Mucosa of stomach (tissue), 1 donor: ENCODE results near the gene SMG9.
A peak's percentile ranks its signal among the peaks of the same experiment; 100 is the strongest.
"Not testable (repeated sequence)": the region's sequence is repeated elsewhere in the genome, so short reads cannot be mapped to it uniquely, and the experiment has no call there.

ENCODE experiments used
- H3K27me3 ChIP-seq: one replicate; pipeline ENCODE4 v1.7.0; 2013; ENCODE audit warnings: mild to moderate bottlenecking, low read length; ENCODE audit not compliant: control insufficient read depth, insufficient read depth
- H3K36me3 ChIP-seq: one replicate; pipeline ENCODE4 v1.7.0; 2013; ENCODE audit warnings: low read length; ENCODE audit not compliant: control insufficient read depth, insufficient read depth
- H3K4me1 ChIP-seq: one replicate; pipeline ENCODE4 v1.7.0; 2013; ENCODE audit warnings: mild to moderate bottlenecking, low read length; ENCODE audit not compliant: control insufficient read depth, insufficient read depth
- H3K4me3 ChIP-seq: one replicate; pipeline ENCODE4 v1.7.0; 2013; ENCODE audit warnings: low read length
- H3K9ac ChIP-seq: one replicate; pipeline ENCODE4 v1.7.0; 2013; ENCODE audit warnings: mild to moderate bottlenecking, low read length, moderate library complexity
- H3K9me3 ChIP-seq: one replicate; pipeline ENCODE4 v1.7.0; 2013; ENCODE audit warnings: mild to moderate bottlenecking, low read length, moderate library complexity; ENCODE audit not compliant: control insufficient read depth
- donor health status: Pancreatic carcinoma.

SMG9 gene

DNA sequence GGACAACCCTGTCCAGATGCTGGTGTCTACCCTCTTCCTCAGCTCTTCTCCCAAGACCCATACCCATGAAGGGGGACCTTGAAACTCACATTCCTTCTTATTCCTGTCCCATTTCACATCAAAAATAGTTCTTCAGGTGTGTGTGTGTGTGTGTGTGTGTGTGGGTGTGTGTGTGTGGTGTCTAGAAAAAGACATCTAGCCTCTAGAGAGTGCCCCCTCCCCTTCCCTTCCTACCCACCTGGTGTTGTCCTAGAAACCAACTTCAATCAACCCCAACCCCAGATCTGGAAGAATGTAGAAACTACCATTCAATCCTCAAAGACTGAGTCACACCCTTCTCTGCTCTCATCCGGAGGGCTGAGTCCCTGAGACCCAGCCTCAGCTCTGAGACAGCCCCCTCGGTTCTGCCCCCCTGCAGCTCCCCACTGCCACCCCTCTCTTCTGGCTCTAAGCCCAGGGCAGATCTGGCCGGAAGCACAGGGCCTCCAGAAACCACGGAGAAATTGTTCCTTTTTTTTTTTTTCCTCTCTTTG lies 22.5 kb upstream of the SMG9 start:
- no peaks in the 10 kb centered on the region for H3K27me3 ChIP-seq
- H3K4me1 ChIP-seq, result peaks cover 79% of the 10 kb centered on the region
- peak overlapping the region; percentile 32 for H3K9ac ChIP-seq
- no peaks in the 10 kb centered on the region for H3K9me3 ChIP-seq
- no peaks in the 10 kb centered on the region for H3K36me3 ChIP-seq
- H3K4me3 ChIP-seq, result no peak overlapping the region

DNA sequence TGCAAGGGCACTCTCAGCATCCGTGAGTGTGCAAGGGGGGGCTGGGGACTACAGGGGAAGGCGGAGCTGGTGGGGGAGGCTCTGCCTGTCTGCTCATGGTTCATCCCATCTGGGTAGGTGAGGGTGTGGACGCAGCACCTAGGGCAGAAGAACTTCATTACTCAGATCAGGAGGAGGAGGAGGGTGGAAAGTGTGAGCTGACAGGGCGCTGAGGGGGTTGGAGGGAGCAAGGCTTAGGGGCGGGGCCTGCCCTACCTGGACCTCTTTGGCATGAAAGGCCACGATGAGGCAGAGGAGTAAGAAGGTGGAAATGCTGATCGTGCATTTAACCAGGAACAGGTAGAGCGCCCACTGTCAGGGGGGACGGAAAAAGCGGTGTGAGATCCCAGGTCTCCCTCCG lies 21.5 kb upstream of the SMG9 start:
- Histone ChIP-seq H3K9ac (peak overlapping the region; percentile 30), H3K9me3 (no peaks in the 10 kb centered on the region), H3K36me3 (peaks cover 1% of the 10 kb centered on the region), H3K4me3 (no peak overlapping the region), H3K4me1 (peaks cover 70% of the 10 kb centered on the region), H3K27me3 (no peaks in the 10 kb centered on the region)

GRCh38 chr19:43775299-43775890 lies 20.6 kb upstream of the SMG9 start:
- Histone ChIP-seq H3K27me3 (no peaks in the 10 kb centered on the region), H3K9me3 (no peaks in the 10 kb centered on the region), H3K9ac (peak overlapping the region; percentile 30), H3K4me1 (peaks cover 61% of the 10 kb centered on the region), H3K36me3 (peaks cover 10% of the 10 kb centered on the region), H3K4me3 (peak overlapping the region; percentile 21)

- H3K27me3 ChIP-seq, H3K9me3 ChIP-seq: not testable (repeated sequence)
- Histone ChIP-seq H3K4me1 (peaks cover 61% of the 10 kb centered on the region), H3K9ac (peak overlapping the region; percentile 30), H3K36me3 (peaks cover 14% of the 10 kb centered on the region), H3K4me3 (peak overlapping the region; percentile 21)
Measured at GRCh38 chr19:43774940-43775258, 20.1 kb upstream of the SMG9 start.

DNA sequence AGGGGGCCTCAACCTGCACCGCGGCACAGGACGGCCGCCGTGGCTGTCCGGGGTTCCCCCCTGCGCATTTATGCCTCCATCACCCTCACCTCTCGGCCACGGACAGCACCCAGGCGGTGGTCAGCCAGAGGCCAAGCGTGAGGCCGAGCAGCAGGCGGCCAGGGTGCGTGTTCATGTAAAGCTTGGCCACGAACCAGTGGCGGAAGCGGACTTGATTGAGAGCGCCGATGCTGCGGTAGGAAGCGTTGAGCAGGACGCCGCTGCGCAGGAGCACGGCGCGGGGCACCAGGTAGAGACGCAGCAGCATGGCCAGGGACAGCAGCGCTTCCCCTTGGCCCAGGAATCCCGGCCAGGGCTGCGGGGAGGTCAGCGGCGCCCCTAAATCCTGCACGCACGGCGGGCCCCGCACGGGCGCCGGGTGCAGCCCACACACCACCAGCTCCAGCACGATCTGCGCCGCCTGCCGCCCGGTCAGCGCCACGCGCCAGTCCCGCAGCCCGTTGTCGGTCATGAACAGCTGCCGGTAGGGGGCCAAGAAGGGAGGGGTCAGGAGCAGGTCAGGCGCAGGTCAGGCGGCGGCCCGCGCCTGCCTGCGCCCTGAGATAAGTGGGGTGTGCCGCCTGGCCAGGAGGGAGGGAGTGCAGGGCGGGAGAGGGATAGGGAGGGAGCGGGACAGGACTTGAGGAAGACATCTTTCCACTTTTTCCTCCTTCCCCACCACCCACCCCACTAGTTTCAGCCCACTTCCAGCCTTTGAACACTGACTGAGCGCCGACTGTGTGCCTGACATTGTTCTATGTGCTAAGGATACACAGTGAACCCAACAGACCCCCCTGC lies 19.6 kb upstream of the SMG9 start:
- Histone ChIP-seq H3K9ac (peak overlapping the region; percentile 46), H3K4me1 (peaks cover 56% of the 10 kb centered on the region), H3K9me3 (no peaks in the 10 kb centered on the region), H3K4me3 (peak overlapping the region; percentile 21), H3K36me3 (peaks cover 18% of the 10 kb centered on the region), H3K27me3 (no peaks in the 10 kb centered on the region)

- Histone ChIP-seq H3K27me3 (no peaks in the 10 kb centered on the region), H3K9ac (peak overlapping the region; percentile 46), H3K4me1 (peaks cover 57% of the 10 kb centered on the region), H3K4me3 (no peak overlapping the region), H3K36me3 (peaks cover 23% of the 10 kb centered on the region), H3K9me3 (no peaks in the 10 kb centered on the region)
Measured at GRCh38 chr19:43773725-43774102, 19.0 kb upstream of the SMG9 start.

GRCh38 chr19:43769256-43769655 lies 14.5 kb upstream of the SMG9 start:
- Histone ChIP-seq H3K4me1 (peaks cover 53% of the 10 kb centered on the region), H3K36me3 (peaks cover 39% of the 10 kb centered on the region), H3K27me3 (no peaks in the 10 kb centered on the region), H3K9ac (no peak overlapping the region), H3K9me3 (no peaks in the 10 kb centered on the region), H3K4me3 (no peak overlapping the region)

DNA sequence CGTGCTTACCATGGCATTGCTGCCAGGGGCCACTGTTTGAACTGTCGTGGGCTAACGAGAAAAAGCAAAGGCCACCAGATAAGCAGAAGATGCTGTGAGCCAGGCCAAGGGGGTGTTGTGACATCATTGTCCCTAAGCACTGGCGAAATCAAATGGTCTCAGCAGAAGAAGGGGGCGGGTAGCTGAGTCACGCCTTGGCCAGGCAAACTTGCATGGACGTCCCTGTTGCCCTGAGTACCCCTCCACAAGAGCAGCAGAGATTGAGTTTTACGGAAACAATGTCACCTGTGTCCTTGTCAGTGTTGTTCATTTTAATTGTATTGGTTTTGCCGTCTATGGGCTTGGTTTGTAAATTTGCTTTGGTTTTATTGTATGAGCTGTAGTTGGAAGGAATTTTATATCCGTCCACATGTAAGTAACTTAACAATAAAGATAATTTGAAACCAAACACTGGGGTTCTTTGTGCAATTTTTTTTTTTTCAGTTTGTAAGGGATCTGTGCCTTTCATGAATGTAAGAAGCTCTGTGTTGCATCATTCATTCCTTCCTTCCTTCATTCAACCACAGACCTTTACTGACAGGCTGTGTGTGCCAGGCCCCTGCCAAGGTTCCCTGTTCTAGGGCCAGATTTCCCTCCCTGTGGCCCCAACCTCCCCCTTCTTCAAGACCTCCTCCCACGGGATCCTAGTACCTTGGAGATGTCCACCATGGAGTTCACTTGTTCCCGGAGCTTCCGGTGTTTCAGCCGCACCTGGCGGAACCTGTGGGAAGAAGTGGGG lies 13.7 kb upstream of the SMG9 start:
- Histone ChIP-seq H3K9ac (no peak overlapping the region), H3K9me3 (no peaks in the 10 kb centered on the region), H3K4me3 (no peak overlapping the region), H3K36me3 (peaks cover 39% of the 10 kb centered on the region), H3K27me3 (no peaks in the 10 kb centered on the region), H3K4me1 (peaks cover 45% of the 10 kb centered on the region)

- no peak overlapping the region for H3K4me3 ChIP-seq
- H3K36me3 ChIP-seq, result peaks cover 39% of the 10 kb centered on the region
- H3K9me3 ChIP-seq, result no peaks in the 10 kb centered on the region
- no peaks in the 10 kb centered on the region for H3K27me3 ChIP-seq
- peaks cover 41% of the 10 kb centered on the region for H3K4me1 ChIP-seq
- no peak overlapping the region for H3K9ac ChIP-seq
Measured at GRCh38 chr19:43767818-43768217, 13.1 kb upstream of the SMG9 start.

GRCh38 chr19:43767316-43767715 lies 12.6 kb upstream of the SMG9 start:
- no peaks in the 10 kb centered on the region for H3K9me3 ChIP-seq
- H3K4me3 ChIP-seq, result no peak overlapping the region
- H3K4me1 ChIP-seq, result peaks cover 41% of the 10 kb centered on the region
- no peaks in the 10 kb centered on the region for H3K27me3 ChIP-seq
- no peak overlapping the region for H3K9ac ChIP-seq
- peaks cover 39% of the 10 kb centered on the region for H3K36me3 ChIP-seq

- peak overlapping the region; percentile 2 for H3K9ac ChIP-seq
- H3K27me3 ChIP-seq, result no peaks in the 10 kb centered on the region
Measured at GRCh38 chr19:43766755-43767043, 11.9 kb upstream of the SMG9 start.

More at GRCh38 chr19:43766755-43767043, 11.9 kb upstream of the SMG9 start:
- Histone ChIP-seq H3K9me3 (no peaks in the 10 kb centered on the region), H3K4me1 (peaks cover 41% of the 10 kb centered on the region), H3K36me3 (peaks cover 39% of the 10 kb centered on the region), H3K4me3 (no peak overlapping the region)
